ENCODE data around the gene PDCD1. TPM values are rescaled to one million over a fixed set of nuclear protein-coding genes. Genes with fewer than 3 reads are reported as not detected.

The PDCD1 gene
- polyA plus RNA-seq, 1 donor (not counting 4 experiments of a cell fraction or from before 2014, with no cell fraction given): not detected

- H3K36me3 ChIP-seq (ENCODE audit: control insufficient read depth in 2 of 2, extremely low read depth in 1 of 2, insufficient read depth in 2 of 2, low read length in 2 of 2): no peaks in the 10 kb centered on the region
- H3K27ac ChIP-seq (ENCODE audit: control insufficient read depth, insufficient read depth, low read length): no peak overlapping the region
- dilution Hi-C loops (cut with MboI; ENCODE audit: extremely low pct_ligation_motif_present, low sequenced_read_pairs): no loop called here
- H3K9ac ChIP-seq (ENCODE audit: control insufficient read depth, extremely low read depth, insufficient read depth, low read length): no peak overlapping the region
- H3K4me3 ChIP-seq (ENCODE audit: control insufficient read depth in 2 of 3, extremely low read depth in 1 of 3, insufficient read depth in 2 of 3, low read depth in 1 of 3, low read length in 3 of 3): no peak overlapping the region
- FAIRE-seq (no peak), DNase-seq (ENCODE audit: low read depth, low spot score) (no peak)
- H3K9me3 ChIP-seq (ENCODE audit: control insufficient read depth, low read depth, low read length): no peaks in the 10 kb centered on the region
- H3K4me2 ChIP-seq (ENCODE audit: control insufficient read depth, extremely low read depth, insufficient read depth, low read depth, low read length): no peak overlapping the region
- H4K20me1 ChIP-seq (ENCODE audit: control insufficient read depth, extremely low read depth, insufficient read depth, low read length): no peaks in the 10 kb centered on the region
- no peak overlapping the region for H2AFZ ChIP-seq (ENCODE audit: control insufficient read depth, low read length)
- H3K27me3 ChIP-seq (ENCODE audit: control insufficient read depth, extremely low read depth, insufficient read depth, low read length): peaks cover 8% of the 10 kb centered on the region
- no peaks in the 10 kb centered on the region for H3K9me1 ChIP-seq (ENCODE audit: control insufficient read depth, extremely low read depth, insufficient read depth, low read length)
- no peaks in the 10 kb centered on the region for H3K79me2 ChIP-seq (ENCODE audit: control insufficient read depth, insufficient read depth, low read length)
- no peak for TF ChIP-seq EZH2 (IDR thresholded peaks at IDR 0.05; ENCODE audit: low read length)
- no peak for TF ChIP-seq CTCF (optimal IDR thresholded peaks at IDR 0.05 in 1 of 3, IDR thresholded peaks at IDR 0.05 in 1 of 3, conservative IDR thresholded peaks at IDR 0.05 in 1 of 3; ENCODE audit: extremely low read depth in 1 of 3, insufficient read depth in 2 of 3, low read length in 3 of 3)
- H3K4me1 ChIP-seq (ENCODE audit: control insufficient read depth, extremely low read depth, insufficient read depth, low read length): no peaks in the 10 kb centered on the region
These were observed 5.6 kb downstream of the PDCD1 start for GRCh38 chr2:241852981-241853631.

- Histone ChIP-seq H3K4me3 (ENCODE audit: control insufficient read depth in 2 of 3, extremely low read depth in 1 of 3, insufficient read depth in 2 of 3, low read depth in 1 of 3, low read length in 3 of 3) (no peak overlapping the region), H2AFZ (ENCODE audit: control insufficient read depth, low read length) (no peak overlapping the region), H3K27me3 (ENCODE audit: control insufficient read depth, extremely low read depth, insufficient read depth, low read length) (peaks cover 8% of the 10 kb centered on the region), H3K36me3 (ENCODE audit: control insufficient read depth in 2 of 2, extremely low read depth in 1 of 2, insufficient read depth in 2 of 2, low read length in 2 of 2) (no peaks in the 10 kb centered on the region), H3K27ac (ENCODE audit: control insufficient read depth, insufficient read depth, low read length) (no peak overlapping the region), H3K9me1 (ENCODE audit: control insufficient read depth, extremely low read depth, insufficient read depth, low read length) (no peaks in the 10 kb centered on the region), H3K4me2 (ENCODE audit: control insufficient read depth, extremely low read depth, insufficient read depth, low read depth, low read length) (no peak overlapping the region), H4K20me1 (ENCODE audit: control insufficient read depth, extremely low read depth, insufficient read depth, low read length) (no peaks in the 10 kb centered on the region), H3K4me1 (ENCODE audit: control insufficient read depth, extremely low read depth, insufficient read depth, low read length) (no peaks in the 10 kb centered on the region), H3K9ac (ENCODE audit: control insufficient read depth, extremely low read depth, insufficient read depth, low read length) (no peak overlapping the region), H3K79me2 (ENCODE audit: control insufficient read depth, insufficient read depth, low read length) (no peaks in the 10 kb centered on the region), H3K9me3 (ENCODE audit: control insufficient read depth, low read depth, low read length) (no peaks in the 10 kb centered on the region)
- no peak for DNase-seq (ENCODE audit: low read depth, low spot score)
- dilution Hi-C loops (cut with MboI; ENCODE audit: extremely low pct_ligation_motif_present, low sequenced_read_pairs): no loop called here
- TF ChIP-seq CTCF (optimal IDR thresholded peaks at IDR 0.05 in 1 of 3, IDR thresholded peaks at IDR 0.05 in 1 of 3, conservative IDR thresholded peaks at IDR 0.05 in 1 of 3; ENCODE audit: extremely low read depth in 1 of 3, insufficient read depth in 2 of 3, low read length in 3 of 3) (no peak), EZH2 (IDR thresholded peaks at IDR 0.05; ENCODE audit: low read length) (no peak)
- FAIRE-seq: no peak
These were observed 6.3 kb downstream of the PDCD1 start for GRCh38 chr2:241852116-241852980.

All from keratinocyte (primary cell).